HEK293T (cell line): ENCODE results near the gene BFSP2.

ENCODE experiments used
- ARNT ChIP-seq: fragments of 450-650 bp; IDR thresholded peaks from 2 replicates; pipeline ENCODE4 v1.6.1; 2017; ENCODE audit warnings: mild to moderate bottlenecking
- BHLHE40 ChIP-seq: fragments of 450-650 bp; IDR thresholded peaks from 2 replicates; pipeline ENCODE4 v1.6.1; 2016; ENCODE audit warnings: mild to moderate bottlenecking, moderate library complexity, borderline replicate concordance
- FOXK2 ChIP-seq: fragments of 450-650 bp; IDR thresholded peaks from 2 replicates; pipeline ENCODE4 v1.6.1; 2016; ENCODE audit warnings: mild to moderate bottlenecking
- FOXM1 ChIP-seq: fragments of 450-650 bp; IDR thresholded peaks from 2 replicates; pipeline ENCODE4 v1.6.1; 2017; ENCODE audit warnings: mild to moderate bottlenecking, borderline replicate concordance
- LEF1 ChIP-seq: fragments of 450-650 bp; IDR thresholded peaks from 2 replicates; pipeline ENCODE4 v1.6.1; 2017; ENCODE audit warnings: mild to moderate bottlenecking, borderline replicate concordance
- PKNOX1 ChIP-seq: fragments of 450-650 bp; IDR thresholded peaks from 2 replicates; pipeline ENCODE4 v1.6.1; 2016
- SP1 ChIP-seq: fragments of 450-650 bp; IDR thresholded peaks from 2 replicates; pipeline ENCODE4 v1.6.1; 2017
- TARDBP ChIP-seq: fragments of 450-650 bp; IDR thresholded peaks from 2 replicates; pipeline ENCODE4 v1.6.1; 2016

GRCh38 chr3:133362539-133362938 is 37.3 kb upstream of the BFSP2 start:
- TF ChIP-seq SP1 (no peak), FOXK2 (no peak), TARDBP (no peak), PKNOX1 (no peak), BHLHE40 (no peak), FOXM1 (no peak), LEF1 (no peak), ARNT (no peak)
